Naive B cell (primary cell): ENCODE measurements around the gene NRL. TPM values are rescaled to one million over a fixed set of nuclear protein-coding genes. Genes with fewer than 3 reads are reported as not detected.

Experiments
- ATAC-seq, 2 donors: fragments of 150-1000 bp; cut with Tn5 transposase; 2 replicates each; pipeline ENCODE4 v1.10.0; 2021; ENCODE audit warnings: low read depth in 2 of 2, mild to moderate bottlenecking in 2 of 2, moderate library complexity in 2 of 2
- DNase-seq: peaks from one replicate; pipeline ENCODE4 v3.0.0; 2022
- H3K27ac Mint-ChIP-seq, 6 donors: one replicate each; pipeline ENCODE4 v1.8.0; 2020 to 2022; ENCODE audit warnings: mild to moderate bottlenecking in 6 of 6, mixed read lengths in 6 of 6, moderate library complexity in 5 of 6, inconsistent platforms in 2 of 6
- H3K27me3 Mint-ChIP-seq, 3 donors: one replicate each; pipeline ENCODE4 v1.8.0; 2021 to 2022; ENCODE audit warnings: mixed read lengths in 3 of 3, mild to moderate bottlenecking in 1 of 3
- H3K36me3 Mint-ChIP-seq, 2 donors: one replicate each; pipeline ENCODE4 v1.8.0; 2020 to 2022; ENCODE audit warnings: mixed read lengths in 2 of 2, inconsistent platforms in 1 of 2, mild to moderate bottlenecking in 1 of 2
- H3K4me1 Mint-ChIP-seq, 3 donors: one replicate each; pipeline ENCODE4 v1.8.0; 2020 to 2022; ENCODE audit warnings: mixed read lengths in 3 of 3, inconsistent platforms in 1 of 3, mild to moderate bottlenecking in 1 of 3, moderate library complexity in 1 of 3
- H3K4me3 Mint-ChIP-seq, 8 donors: one replicate each; pipeline ENCODE4 v1.8.0; 2020 to 2022; ENCODE audit warnings: mild to moderate bottlenecking in 8 of 8, mixed read lengths in 8 of 8, moderate library complexity in 8 of 8, inconsistent platforms in 2 of 8
- H3K9me3 Mint-ChIP-seq, 7 donors: one replicate each; pipeline ENCODE4 v1.8.0; 2020 to 2022; ENCODE audit warnings: mixed read lengths in 7 of 7, mild to moderate bottlenecking in 5 of 7, inconsistent platforms in 2 of 7, moderate library complexity in 1 of 7
- polyA plus RNA-seq, 6 donors: library from polyadenylated mRNA; unstranded; fragments of 300-500 nt; fragmentation: Illumina TruSeq; gene quantifications; one replicate each; pipeline ENCODE4 v1.2.3, GENCODE V29; 2021; ENCODE audit warnings: low read depth in 6 of 6

NRL gene
- polyA plus RNA-seq, 6 donors from 2014 or later: 2.3 to 8.9 (median 6.4) TPM

GRCh38 chr14:24129410-24129998, 14.8 kb upstream of the NRL start:
- Mint-ChIP-seq H3K9me3 (no peaks in the 10 kb centered on the region), H3K36me3 (no peaks in the 10 kb centered on the region), H3K27me3 (no peaks in the 10 kb centered on the region), H3K4me3 (no peak overlapping the region), H3K4me1 (peaks cover 15 to 35% (median 22%) of the 10 kb centered on the region in 3 donors), H3K27ac (no peak overlapping the region)
- ATAC-seq (no peak), DNase-seq (no peak)

- peaks cover 31 to 49% (median 34%) of the 10 kb centered on the region in 3 donors for H3K4me1 Mint-ChIP-seq
- peaks cover 3 to 4% of the 10 kb centered on the region in 2 donors for H3K36me3 Mint-ChIP-seq
- no peaks in the 10 kb centered on the region for H3K27me3 Mint-ChIP-seq
- peak overlapping the region in 2 of 8 donors; percentile 8 to 36 for H3K4me3 Mint-ChIP-seq
- peak overlapping the region in 3 of 6 donors; percentile 52 to 66 (median 57) for H3K27ac Mint-ChIP-seq
- ATAC-seq (no peak), DNase-seq (no peak)
- no peaks in the 10 kb centered on the region for H3K9me3 Mint-ChIP-seq
These were observed 12.9 kb upstream of the NRL start for GRCh38 chr14:24127673-24128072.

- ATAC-seq (no peak), DNase-seq (no peak)
- Mint-ChIP-seq H3K36me3 (peaks cover 4 to 6% of the 10 kb centered on the region in 2 donors), H3K27ac (no peak overlapping the region), H3K4me3 (no peak overlapping the region), H3K4me1 (peaks cover 30 to 51% (median 31%) of the 10 kb centered on the region in 3 donors), H3K27me3 (no peaks in the 10 kb centered on the region), H3K9me3 (no peaks in the 10 kb centered on the region)
These were observed 12.2 kb upstream of the NRL start for GRCh38 chr14:24126939-24127338.

- peak; percentile 92 to 93 for ATAC-seq
- peak overlapping the region; percentile 88 to 97 (median 94) for H3K27ac Mint-ChIP-seq
These were observed 9.0 kb upstream of the NRL start for GRCh38 chr14:24123424-24124417.

GRCh38 chr14:24122898-24123297, 8.1 kb upstream of the NRL start:
- Mint-ChIP-seq H3K4me3 (peak overlapping the region in 1 of 8 donors; percentile 37), H3K9me3 (no peaks in the 10 kb centered on the region), H3K27ac (peak overlapping the region; percentile 37 to 97 (median 88)), H3K36me3 (peaks cover 17% of the 10 kb centered on the region in 2 donors), H3K27me3 (no peaks in the 10 kb centered on the region), H3K4me1 (peaks cover 27 to 47% (median 30%) of the 10 kb centered on the region in 3 donors)
- ATAC-seq: no peak
- no peak for DNase-seq

More at GRCh38 chr14:24123424-24124417, 9.0 kb upstream of the NRL start:
- Mint-ChIP-seq H3K4me3 (peak overlapping the region in 5 of 8 donors; percentile 15 to 82 (median 49)), H3K27me3 (no peaks in the 10 kb centered on the region), H3K9me3 (no peaks in the 10 kb centered on the region), H3K4me1 (peaks cover 29 to 45% (median 30%) of the 10 kb centered on the region in 3 donors), H3K36me3 (peaks cover 11 to 12% of the 10 kb centered on the region in 2 donors)
- DNase-seq: peak; percentile 20

GRCh38 chr14:24122416-24122815, 7.7 kb upstream of the NRL start:
- Mint-ChIP-seq H3K9me3 (no peaks in the 10 kb centered on the region), H3K27ac (peak overlapping the region in 4 of 6 donors; percentile 66 to 93 (median 88)), H3K27me3 (no peaks in the 10 kb centered on the region), H3K4me3 (peak overlapping the region in 2 of 8 donors; percentile 1 to 52), H3K36me3 (peaks cover 17% of the 10 kb centered on the region in 2 donors), H3K4me1 (peaks cover 26 to 42% (median 26%) of the 10 kb centered on the region in 3 donors)
- DNase-seq: no peak
- no peak for ATAC-seq

- Mint-ChIP-seq H3K27ac (peak overlapping the region in 3 of 6 donors; percentile 5 to 42 (median 9)), H3K4me1 (peaks cover 32 to 48% (median 37%) of the 10 kb centered on the region in 3 donors), H3K4me3 (no peak overlapping the region), H3K36me3 (peaks cover 17 to 21% of the 10 kb centered on the region in 2 donors), H3K9me3 (no peaks in the 10 kb centered on the region), H3K27me3 (no peaks in the 10 kb centered on the region)
- ATAC-seq (no peak), DNase-seq (no peak)
These were observed 6.5 kb upstream of the NRL start for GRCh38 chr14:24121210-24121609.

- no peaks in the 10 kb centered on the region for H3K27me3 Mint-ChIP-seq
- peak overlapping the region in 1 of 6 donors; percentile 89 for H3K27ac Mint-ChIP-seq
- no peak overlapping the region for H3K4me3 Mint-ChIP-seq
- H3K4me1 Mint-ChIP-seq: peaks cover 44 to 56% (median 52%) of the 10 kb centered on the region in 3 donors
- H3K36me3 Mint-ChIP-seq: peaks cover 17 to 21% of the 10 kb centered on the region in 2 donors
- DNase-seq (no peak), ATAC-seq (no peak)
- no peaks in the 10 kb centered on the region for H3K9me3 Mint-ChIP-seq
These were observed 4.9 kb upstream of the NRL start for GRCh38 chr14:24119691-24120090.

- no peak for DNase-seq
- no peak for ATAC-seq
- Mint-ChIP-seq H3K4me1 (peaks cover 25 to 35% (median 31%) of the 10 kb centered on the region in 3 donors), H3K27ac (peak overlapping the region in 3 of 6 donors; percentile 18 to 88 (median 34)), H3K4me3 (peak overlapping the region in 1 of 8 donors; percentile 97), H3K27me3 (no peaks in the 10 kb centered on the region), H3K9me3 (no peaks in the 10 kb centered on the region), H3K36me3 (peaks cover 11 to 17% of the 10 kb centered on the region in 2 donors)
These were observed 2.4 kb upstream of the NRL start for GRCh38 chr14:24117179-24117578.

- Mint-ChIP-seq H3K27me3 (no peaks in the 10 kb centered on the region), H3K36me3 (peaks cover 11 to 17% of the 10 kb centered on the region in 2 donors), H3K27ac (peak overlapping the region in 5 of 6 donors; percentile 3 to 88 (median 47)), H3K9me3 (no peaks in the 10 kb centered on the region), H3K4me3 (peak overlapping the region; percentile 97 to 99 (median 98)), H3K4me1 (peaks cover 25 to 33% (median 31%) of the 10 kb centered on the region in 3 donors)
- DNase-seq (no peak), ATAC-seq (no peak)
These were observed 1.5 kb upstream of the NRL start for GRCh38 chr14:24116128-24116814.

GRCh38 chr14:24115422-24116127, 826 bp upstream of the NRL start:
- Mint-ChIP-seq H3K27ac (peak overlapping the region; percentile 99 to 100 (median 100)), H3K27me3 (no peaks in the 10 kb centered on the region), H3K9me3 (no peaks in the 10 kb centered on the region), H3K4me1 (peaks cover 25 to 33% (median 31%) of the 10 kb centered on the region in 3 donors), H3K4me3 (peak overlapping the region; percentile 97 to 99 (median 98)), H3K36me3 (peaks cover 11 to 17% of the 10 kb centered on the region in 2 donors)
- no peak for ATAC-seq
- DNase-seq: no peak

- ATAC-seq (peak; percentile 12 to 14), DNase-seq (no peak)
- Mint-ChIP-seq H3K27ac (peak overlapping the region; percentile 99 to 100 (median 100)), H3K27me3 (no peaks in the 10 kb centered on the region), H3K4me1 (peaks cover 25 to 38% (median 33%) of the 10 kb centered on the region in 3 donors), H3K4me3 (peak overlapping the region; percentile 97 to 99 (median 98)), H3K36me3 (peaks cover 9 to 10% of the 10 kb centered on the region in 2 donors), H3K9me3 (no peaks in the 10 kb centered on the region)
These were observed 783 bp downstream of the NRL start for GRCh38 chr14:24113801-24114531.
